Duodenal mucosa (tissue), 2 donors: ENCODE measurements around the gene KCNG1.

ENCODE experiments used
- H3K27ac ChIP-seq: one replicate; pipeline ENCODE4 v1.7.0; 2013; ENCODE audit warnings: low read depth, low read length
- H3K27me3 ChIP-seq, 2 donors: one replicate each; pipeline ENCODE4 v1.7.0; 2013; ENCODE audit warnings: low read length in 2 of 2, control low read depth in 1 of 2; ENCODE audit not compliant: insufficient read depth in 2 of 2, control insufficient read depth in 1 of 2
- H3K36me3 ChIP-seq, 2 donors: one replicate each; pipeline ENCODE4 v1.7.0; 2013; ENCODE audit warnings: low read length in 2 of 2, control low read depth in 1 of 2; ENCODE audit not compliant: insufficient read depth in 2 of 2, control insufficient read depth in 1 of 2
- H3K4me1 ChIP-seq, 2 donors: one replicate each; pipeline ENCODE4 v1.7.0; 2013; ENCODE audit warnings: low read length in 2 of 2, control low read depth in 1 of 2; ENCODE audit not compliant: insufficient read depth in 2 of 2, control insufficient read depth in 1 of 2
- H3K4me3 ChIP-seq, 2 donors: one replicate each; pipeline ENCODE4 v1.7.0; 2013; ENCODE audit warnings: low read length in 2 of 2, low read depth in 1 of 2
- H3K9ac ChIP-seq, 2 donors: one replicate each; pipeline ENCODE4 v1.7.0; 2013; ENCODE audit warnings: low read length in 2 of 2, low read depth in 1 of 2
- H3K9me3 ChIP-seq, 2 donors: one replicate each; pipeline ENCODE4 v1.7.0; 2013; ENCODE audit warnings: low read length in 2 of 2, control low read depth in 1 of 2; ENCODE audit not compliant: control insufficient read depth in 1 of 2

KCNG1 gene

GRCh38 chr20:51022803-51023616 lies at the start of gene KCNG1:
Gene KCNG1, minus strand, starts transcription at chr20:51023107. Its CDS starts 12,769 bp downstream, at chr20:51010338.
- no peak within 1 kb of the TSS for H3K27ac ChIP-seq
- H3K27me3 ChIP-seq: peaks cover 52 to 56% of the 10 kb centered on the region in 2 donors
- no peaks in the 10 kb centered on the region for H3K36me3 ChIP-seq
- no peaks in the 10 kb centered on the region for H3K9me3 ChIP-seq
- peak within 1 kb of the TSS; percentile 15 to 58 for H3K4me3 ChIP-seq
- peak within 1 kb of the TSS in 1 of 2 donors; percentile 38 for H3K9ac ChIP-seq
- no peaks in the 10 kb centered on the region for H3K4me1 ChIP-seq

- Histone ChIP-seq H3K9ac (no peak overlapping the region), H3K4me3 (no peak overlapping the region), H3K36me3 (no peaks in the 10 kb centered on the region), H3K27me3 (peaks cover 8 to 11% of the 10 kb centered on the region in 2 donors), H3K9me3 (no peaks in the 10 kb centered on the region), H3K4me1 (no peaks in the 10 kb centered on the region), H3K27ac (no peak overlapping the region)
Observed at GRCh38 chr20:51070621-51071020, 47.7 kb upstream of the KCNG1 start.

- H3K9ac ChIP-seq: no peak overlapping the region
- no peaks in the 10 kb centered on the region for H3K36me3 ChIP-seq
- H3K4me3 ChIP-seq: no peak overlapping the region
- no peak overlapping the region for H3K27ac ChIP-seq
- H3K4me1 ChIP-seq: no peaks in the 10 kb centered on the region
- H3K27me3 ChIP-seq: peaks cover 6 to 8% of the 10 kb centered on the region in 2 donors
- no peaks in the 10 kb centered on the region for H3K9me3 ChIP-seq
Observed at GRCh38 chr20:51067792-51068191, 44.9 kb upstream of the KCNG1 start.

- H3K36me3 ChIP-seq: no peaks in the 10 kb centered on the region
- H3K4me1 ChIP-seq: no peaks in the 10 kb centered on the region
- H3K4me3 ChIP-seq: no peak overlapping the region
- no peaks in the 10 kb centered on the region for H3K9me3 ChIP-seq
- peaks cover 0 to 8% of the 10 kb centered on the region in 2 donors for H3K27me3 ChIP-seq
- H3K9ac ChIP-seq: no peak overlapping the region
- no peak overlapping the region for H3K27ac ChIP-seq
Observed at GRCh38 chr20:51065615-51066014, 42.7 kb upstream of the KCNG1 start.

- no peaks in the 10 kb centered on the region for H3K9me3 ChIP-seq
- no peak overlapping the region for H3K4me3 ChIP-seq
- no peak overlapping the region for H3K9ac ChIP-seq
- no peaks in the 10 kb centered on the region for H3K4me1 ChIP-seq
- peaks cover 0 to 8% of the 10 kb centered on the region in 2 donors for H3K27me3 ChIP-seq
- H3K27ac ChIP-seq: no peak overlapping the region
- no peaks in the 10 kb centered on the region for H3K36me3 ChIP-seq
Observed at GRCh38 chr20:51064137-51064536, 41.2 kb upstream of the KCNG1 start.

GRCh38 chr20:51062065-51062464 lies 39.2 kb upstream of the KCNG1 start:
- no peaks in the 10 kb centered on the region for H3K9me3 ChIP-seq
- H3K27me3 ChIP-seq: no peaks in the 10 kb centered on the region
- no peaks in the 10 kb centered on the region for H3K36me3 ChIP-seq
- H3K27ac ChIP-seq: no peak overlapping the region
- H3K4me3 ChIP-seq: no peak overlapping the region
- H3K9ac ChIP-seq: no peak overlapping the region
- no peaks in the 10 kb centered on the region for H3K4me1 ChIP-seq

- H3K9me3 ChIP-seq: peaks cover 0 to 2% of the 10 kb centered on the region in 2 donors
- no peak overlapping the region for H3K27ac ChIP-seq
- H3K4me3 ChIP-seq: no peak overlapping the region
- H3K9ac ChIP-seq: no peak overlapping the region
- no peaks in the 10 kb centered on the region for H3K36me3 ChIP-seq
- peaks cover 4% of the 10 kb centered on the region in 2 donors for H3K27me3 ChIP-seq
- H3K4me1 ChIP-seq: no peaks in the 10 kb centered on the region
Observed at GRCh38 chr20:51061418-51062045, 38.6 kb upstream of the KCNG1 start.

GRCh38 chr20:51060301-51060700 lies 37.4 kb upstream of the KCNG1 start:
- Histone ChIP-seq H3K27me3 (peaks cover 4% of the 10 kb centered on the region in 2 donors), H3K4me3 (no peak overlapping the region), H3K9ac (no peak overlapping the region), H3K4me1 (no peaks in the 10 kb centered on the region), H3K36me3 (no peaks in the 10 kb centered on the region), H3K27ac (no peak overlapping the region), H3K9me3 (peaks cover 0 to 2% of the 10 kb centered on the region in 2 donors)

GRCh38 chr20:51059862-51060261 lies 37.0 kb upstream of the KCNG1 start:
- no peak overlapping the region for H3K9ac ChIP-seq
- H3K27me3 ChIP-seq: peaks cover 4% of the 10 kb centered on the region in 2 donors
- H3K9me3 ChIP-seq: peaks cover 0 to 2% of the 10 kb centered on the region in 2 donors
- no peaks in the 10 kb centered on the region for H3K4me1 ChIP-seq
- no peaks in the 10 kb centered on the region for H3K36me3 ChIP-seq
- H3K4me3 ChIP-seq: no peak overlapping the region
- no peak overlapping the region for H3K27ac ChIP-seq

- H3K27me3 ChIP-seq: peaks cover 5 to 8% of the 10 kb centered on the region in 2 donors
- H3K9me3 ChIP-seq: peaks cover 0 to 2% of the 10 kb centered on the region in 2 donors
- no peak overlapping the region for H3K9ac ChIP-seq
- no peak overlapping the region for H3K27ac ChIP-seq
- no peaks in the 10 kb centered on the region for H3K36me3 ChIP-seq
- H3K4me3 ChIP-seq: no peak overlapping the region
- H3K4me1 ChIP-seq: no peaks in the 10 kb centered on the region
Observed at GRCh38 chr20:51058017-51058416, 35.1 kb upstream of the KCNG1 start.
